ENCODE results near the gene SDS. TPM values are rescaled to one million over a fixed set of nuclear protein-coding genes. Genes with fewer than 3 reads are reported as not detected.
"Not testable (repeated sequence)": the region's sequence is repeated elsewhere in the genome, so short reads cannot be mapped to it uniquely, and the experiment has no call there.

SDS gene
- polyA plus RNA-seq, 3 donors, result 0.19 to 0.56 (median 0.42) TPM

DNA sequence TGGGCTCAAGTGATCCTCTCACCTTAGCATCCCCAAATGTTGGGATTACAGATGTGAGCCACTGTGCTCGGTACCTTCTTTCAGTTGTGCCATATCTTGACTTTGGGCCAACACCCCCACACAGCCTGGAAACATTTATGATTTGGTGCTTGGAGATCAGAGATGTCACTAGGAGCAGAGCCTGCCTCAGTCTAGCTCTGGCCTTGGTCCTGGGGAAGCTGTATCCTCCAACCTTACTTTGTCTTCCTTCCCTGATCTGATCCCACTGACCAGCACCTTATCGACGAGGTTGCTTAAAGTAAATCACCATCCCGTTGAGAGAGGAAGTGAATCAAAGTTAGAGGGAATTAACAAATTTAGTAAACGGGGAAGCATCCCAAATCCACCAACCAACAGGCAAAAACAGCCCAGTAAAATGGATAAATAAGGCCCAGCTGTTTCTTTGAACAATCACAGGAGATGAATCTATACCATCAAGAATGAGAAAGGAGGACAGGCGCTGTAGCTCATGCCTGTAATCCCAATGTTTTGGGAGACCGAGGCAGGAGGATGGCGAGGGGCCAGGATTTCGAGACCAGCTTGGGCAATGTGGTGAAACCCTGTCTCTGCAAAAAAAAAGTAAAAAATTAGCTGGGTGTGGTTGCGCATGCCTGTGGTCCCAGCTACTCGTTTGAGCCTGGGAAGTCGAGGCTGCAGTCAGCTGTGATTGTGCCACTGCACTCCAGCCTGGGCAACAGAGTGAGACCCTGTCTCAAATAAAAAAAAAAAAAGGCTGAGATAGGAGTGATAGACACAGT, 41.9 kb downstream of the SDS start:
- no peak for DNase-seq (ENCODE audit: extremely low read depth in 1 of 11, low read depth in 9 of 11, low spot score in 4 of 11)

DNA sequence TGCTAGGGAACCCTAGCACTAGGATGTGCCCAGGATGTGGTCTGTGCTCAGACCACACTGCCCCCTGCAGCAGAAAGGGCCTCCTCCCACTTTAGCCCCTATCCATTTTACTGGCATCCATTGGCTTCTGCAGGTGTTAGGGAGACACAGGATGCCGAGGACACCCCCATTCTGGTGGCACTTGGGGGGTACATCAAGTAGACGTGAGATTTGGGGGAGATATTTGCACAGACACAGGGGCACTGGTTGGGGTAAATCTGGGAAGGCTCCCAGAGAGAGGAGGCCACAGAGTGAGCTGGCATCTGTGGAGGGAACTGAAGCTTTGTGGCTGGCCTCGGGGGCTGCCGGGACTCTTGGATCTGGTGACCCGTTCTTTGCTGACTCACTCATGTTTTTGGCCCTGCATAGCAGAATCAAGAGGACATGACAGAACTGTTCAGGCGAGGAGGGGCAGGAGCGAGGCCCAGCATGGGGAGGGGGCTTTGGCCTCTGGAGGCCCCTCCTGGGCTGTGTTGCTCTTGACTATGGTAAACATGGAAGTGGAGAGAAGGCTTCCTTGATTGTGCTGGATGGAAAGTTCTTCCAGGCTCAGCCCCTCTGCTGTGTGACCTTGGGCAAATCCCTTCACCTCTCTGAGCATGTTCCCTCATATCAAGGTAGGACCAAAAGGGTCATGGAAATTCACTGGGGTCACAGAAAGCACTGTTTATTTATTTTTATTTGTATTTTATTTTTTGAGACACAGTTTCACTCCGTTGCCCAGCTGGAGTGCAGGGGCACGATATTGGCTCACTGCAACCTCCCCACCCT, 43.5 kb downstream of the SDS start:
- DNase-seq (ENCODE audit: extremely low read depth in 1 of 11, low read depth in 9 of 11, low spot score in 4 of 11), result no peak

DNA sequence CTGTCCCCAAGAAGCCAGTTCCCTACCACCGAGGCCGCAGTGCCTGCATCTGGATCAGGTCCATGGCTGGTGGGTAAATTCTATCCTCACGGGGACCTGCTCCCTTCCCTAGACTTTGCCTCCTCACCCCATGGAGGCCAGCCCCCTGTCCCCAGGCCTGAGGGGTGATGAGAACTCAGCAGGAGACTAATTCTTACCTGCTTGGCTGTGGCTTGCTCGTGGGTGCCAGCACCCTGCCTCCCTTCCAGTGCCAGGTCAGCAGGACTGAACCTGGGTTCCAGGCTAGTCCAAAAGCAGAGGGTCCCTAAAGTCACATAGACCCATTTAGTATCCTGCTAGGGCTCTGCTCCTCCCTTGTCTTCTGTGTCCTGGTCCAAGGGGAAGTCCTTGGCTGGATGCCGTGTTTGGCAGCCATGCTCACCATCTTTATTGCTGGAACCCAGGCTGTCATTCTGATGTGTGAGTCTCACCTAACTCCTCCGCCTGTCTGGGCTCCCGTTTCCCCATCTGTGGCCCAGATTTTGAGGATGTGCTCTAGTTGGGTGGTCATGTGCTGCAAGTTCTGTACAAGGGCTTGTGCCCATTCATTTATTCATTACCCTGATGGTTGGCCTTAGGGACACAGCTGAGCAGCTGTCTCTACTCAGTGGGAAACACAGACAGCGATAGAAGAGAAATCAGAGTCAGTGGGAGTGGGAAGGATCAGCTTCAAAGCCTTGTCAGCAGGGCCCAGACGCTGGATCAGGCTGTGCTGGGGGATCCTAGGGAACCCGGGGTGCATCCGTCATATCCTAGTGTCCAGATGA, 44.4 kb downstream of the SDS start:
- DNase-seq (ENCODE audit: extremely low read depth in 1 of 11, low read depth in 9 of 11, low spot score in 4 of 11), result peak in 3 of 11 donors; percentile 5 to 18 (median 14)

DNA sequence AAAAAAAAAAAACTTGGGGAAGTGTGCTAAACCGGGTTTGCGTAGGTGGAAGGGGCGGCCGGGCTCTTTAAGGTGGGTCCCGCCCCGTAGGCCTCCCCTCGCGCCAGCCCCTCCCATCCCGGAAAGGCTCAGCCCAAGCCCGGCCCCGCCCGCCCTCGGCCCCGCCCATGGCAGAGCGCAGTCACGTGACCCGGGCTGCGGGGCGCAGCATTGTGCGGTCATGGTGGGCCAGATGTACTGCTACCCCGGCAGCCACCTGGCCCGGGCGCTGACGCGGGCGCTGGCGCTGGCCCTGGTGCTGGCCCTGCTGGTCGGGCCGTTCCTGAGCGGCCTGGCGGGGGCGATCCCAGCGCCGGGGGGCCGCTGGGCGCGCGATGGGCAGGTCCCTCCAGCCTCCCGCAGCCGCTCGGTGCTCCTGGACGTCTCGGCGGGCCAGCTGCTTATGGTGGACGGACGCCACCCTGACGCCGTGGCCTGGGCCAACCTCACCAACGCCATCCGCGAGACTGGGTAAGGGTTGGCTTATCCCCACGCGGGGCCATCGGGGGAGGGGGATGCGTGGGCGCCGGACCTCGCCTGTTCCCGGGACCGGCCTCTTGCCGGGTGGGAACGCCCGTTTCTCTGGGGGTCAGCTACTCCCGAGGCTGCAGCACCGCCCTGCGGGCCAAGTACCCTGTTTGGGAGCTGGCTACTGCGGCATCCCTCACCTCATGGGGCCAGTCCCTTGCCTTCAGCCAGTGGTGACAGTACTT, 45.1 kb downstream of the SDS start, which contains the start of gene PLBD2:
TSS of gene PLBD2 (plus strand) at position 207 of the 752 bp plus-strand sequence. CDS start at position 221, 14 bp downstream.
- DNase-seq (ENCODE audit: extremely low read depth in 1 of 11, low read depth in 9 of 11, low spot score in 4 of 11), result peak; percentile 72 to 93 (median 89)

DNA sequence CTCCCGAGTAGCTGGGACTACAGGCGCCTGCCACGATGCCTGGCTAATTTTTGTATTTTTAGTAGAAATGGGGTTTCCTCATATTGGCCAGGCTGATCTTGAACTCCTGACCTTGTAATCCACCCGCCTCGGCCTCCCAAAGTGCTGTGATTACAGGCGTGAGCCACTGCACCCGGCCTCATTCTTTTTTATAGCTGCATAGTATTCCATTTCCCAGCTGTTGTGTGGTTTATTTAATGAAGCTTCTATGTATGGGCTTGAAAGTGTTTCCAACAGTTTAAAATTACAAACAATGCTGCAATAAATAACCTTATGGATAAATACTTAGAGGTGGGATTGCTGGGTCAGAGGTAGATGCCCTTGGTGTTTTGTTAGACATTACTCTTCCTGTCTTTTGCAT, 49.5 kb downstream of the SDS start:
- not testable (repeated sequence) for DNase-seq (ENCODE audit: extremely low read depth in 1 of 11, low read depth in 9 of 11, low spot score in 4 of 11)

DNA sequence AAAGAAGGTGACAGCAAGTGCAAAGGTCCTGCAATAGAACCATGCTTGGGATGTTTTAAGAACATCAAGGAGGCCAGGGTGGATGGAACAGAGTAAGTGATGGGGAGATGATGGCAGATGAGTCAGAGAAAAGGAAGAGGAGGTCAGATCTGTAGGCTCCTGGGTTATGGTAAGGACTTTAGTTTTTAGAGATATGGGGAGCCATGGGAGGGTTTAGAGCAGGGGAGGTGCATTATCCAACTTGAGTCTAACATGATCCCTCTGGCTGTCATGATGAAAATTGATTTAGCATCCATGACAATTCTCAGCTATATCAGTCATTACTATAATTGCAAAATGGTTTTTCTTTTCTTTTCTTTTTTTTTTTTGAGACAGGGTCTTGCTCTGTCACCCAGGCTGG, 52.6 kb downstream of the SDS start:
- DNase-seq (ENCODE audit: extremely low read depth in 1 of 11, low read depth in 9 of 11, low spot score in 4 of 11), result no peak

DNA sequence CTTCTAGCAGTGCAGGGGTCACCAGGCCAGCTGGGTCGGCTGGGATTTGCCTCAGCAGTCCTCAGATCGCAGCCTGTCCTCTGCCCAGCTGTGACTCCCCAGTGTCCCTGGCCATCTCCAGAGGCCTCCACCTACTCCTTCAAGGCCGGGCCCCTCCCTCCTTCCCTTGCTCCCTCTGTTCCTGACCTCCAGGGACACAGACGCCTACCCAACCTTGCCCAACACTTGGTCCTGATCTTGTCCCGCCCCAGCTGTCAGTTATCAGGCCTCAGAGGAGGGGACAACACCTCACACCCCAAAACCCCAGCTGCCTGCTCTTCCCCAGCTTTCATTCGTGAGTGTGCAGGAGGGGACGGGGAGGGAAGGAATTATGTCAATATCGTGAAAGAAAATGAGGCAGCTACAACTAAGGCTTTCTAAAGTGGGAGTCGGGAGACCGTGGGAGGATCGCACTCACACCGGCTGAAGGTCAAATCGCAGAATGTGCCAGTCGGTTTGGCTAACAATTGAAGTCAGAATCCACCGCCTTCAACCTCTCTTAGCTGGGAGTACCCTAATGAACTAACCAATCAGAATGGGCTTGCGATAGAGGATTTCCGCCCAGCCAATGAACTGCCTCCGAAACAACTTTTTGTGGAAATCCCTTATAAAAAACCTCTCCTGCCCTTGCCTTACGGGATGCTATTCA, 54.7 kb downstream of the SDS start:
- no peak for DNase-seq (ENCODE audit: extremely low read depth in 1 of 11, low read depth in 9 of 11, low spot score in 4 of 11)

DNA sequence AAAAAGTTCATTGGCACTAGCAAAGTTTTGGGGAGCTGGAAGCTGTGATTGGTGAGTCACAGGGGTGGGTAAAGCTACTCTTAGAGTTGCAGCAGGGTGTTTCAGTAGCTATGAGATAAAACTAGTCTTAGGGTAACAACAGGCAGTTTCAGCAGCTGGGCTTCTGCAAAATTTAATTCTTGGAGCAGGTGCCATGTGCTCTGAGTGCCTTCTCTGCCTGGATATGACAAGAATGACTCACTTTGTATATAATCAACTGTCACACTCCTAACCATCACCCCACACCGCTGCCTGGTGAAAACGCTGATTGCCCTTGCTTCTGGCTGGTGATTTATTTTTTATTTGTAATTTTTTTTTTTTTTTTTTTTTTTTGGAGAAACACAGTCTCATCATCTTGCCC, 55.8 kb downstream of the SDS start:
- no peak for DNase-seq (ENCODE audit: extremely low read depth in 1 of 11, low read depth in 9 of 11, low spot score in 4 of 11)

DNA sequence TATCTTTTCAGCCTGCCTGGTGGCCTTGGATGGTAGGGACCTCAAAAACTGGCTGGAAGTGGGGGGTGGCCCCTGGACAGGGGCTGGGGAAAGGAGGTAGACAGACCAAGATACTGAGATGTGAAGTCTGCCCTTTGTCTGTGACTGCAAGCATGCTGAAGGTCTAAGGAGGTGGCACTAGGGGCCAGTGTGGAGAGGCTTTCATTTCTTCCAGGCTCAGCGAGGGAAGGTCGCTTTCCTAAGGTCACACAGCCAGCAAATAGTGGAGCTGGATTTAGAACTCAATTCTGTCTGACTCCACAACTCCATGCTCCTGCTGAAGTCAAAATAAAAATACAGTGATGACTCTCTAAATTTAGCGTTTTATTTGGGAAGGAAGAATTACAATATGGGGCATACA, 56.6 kb downstream of the SDS start:
- no peak for DNase-seq (ENCODE audit: extremely low read depth in 1 of 11, low read depth in 9 of 11, low spot score in 4 of 11)

DNA sequence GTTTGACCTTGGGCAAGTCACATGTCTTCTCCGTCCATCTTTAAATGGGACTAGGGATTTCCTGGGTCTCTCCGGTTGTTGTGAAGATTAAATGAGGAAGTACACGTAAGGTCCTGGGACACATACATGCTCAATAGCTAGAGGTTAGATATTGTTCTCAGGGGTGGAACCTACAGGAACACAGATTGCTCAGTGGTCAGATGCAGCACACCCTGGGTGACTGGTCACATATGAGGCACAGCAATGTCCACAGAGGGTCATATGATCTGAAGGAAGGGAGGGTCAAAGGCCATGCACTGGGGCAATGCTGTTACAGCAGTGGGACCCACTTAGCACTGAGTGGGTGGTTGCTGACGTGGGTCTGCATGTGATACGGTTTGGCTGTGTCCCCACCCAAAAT, 57.3 kb downstream of the SDS start:
- no peak for DNase-seq (ENCODE audit: extremely low read depth in 1 of 11, low read depth in 9 of 11, low spot score in 4 of 11)

DNA sequence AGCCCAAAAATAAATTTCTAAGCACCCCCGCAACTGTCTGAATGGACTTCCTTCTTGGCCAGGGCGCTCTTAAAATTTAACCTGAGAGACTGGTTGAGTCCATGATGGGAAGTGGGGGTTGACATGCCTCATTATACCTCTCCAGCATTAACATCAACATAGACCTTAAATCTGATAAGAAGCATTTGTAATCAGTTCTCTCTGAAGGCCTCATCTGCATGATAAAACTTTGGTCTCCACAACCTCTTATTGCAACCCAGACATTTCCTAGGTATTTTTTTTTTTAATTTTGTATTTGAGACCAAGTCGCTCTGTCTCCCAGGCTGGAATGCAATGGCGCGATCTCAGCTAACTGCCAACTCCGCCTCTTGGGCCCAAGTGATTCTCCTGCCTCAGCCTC, 58.4 kb downstream of the SDS start:
- no peak for DNase-seq (ENCODE audit: extremely low read depth in 1 of 11, low read depth in 9 of 11, low spot score in 4 of 11)

Other genes starting within 250 kb of the SDS start
- gene DDX54, start 218.4 kb downstream of the SDS start, polyA plus RNA-seq (ENCODE audit: insufficient read length in 3 of 3), result 10 to 100 TPM; 63.6 to 91.1 (median 76.9) TPM
- gene RITA1, start 218.2 kb downstream of the SDS start, polyA plus RNA-seq (ENCODE audit: insufficient read length in 3 of 3), result 10 to 100 TPM; 13.4 to 19.4 (median 14.8) TPM
- gene TPCN1, start 182.4 kb downstream of the SDS start, polyA plus RNA-seq (ENCODE audit: insufficient read length in 3 of 3), result 10 to 100 TPM; 31.2 to 50.5 (median 34.4) TPM
- 10 to 100 TPM; 12.4 to 15.6 (median 14.0) TPM for gene SLC8B1, start 68.8 kb downstream of the SDS start, polyA plus RNA-seq (ENCODE audit: insufficient read length in 3 of 3)
- gene PLBD2, start 45.3 kb downstream of the SDS start, polyA plus RNA-seq (ENCODE audit: insufficient read length in 3 of 3), result 10 to 100 TPM; 15.5 to 19.3 (median 18.6) TPM
- gene SDSL, start 18.5 kb upstream of the SDS start, polyA plus RNA-seq (ENCODE audit: insufficient read length in 3 of 3), result 10 to 100 TPM; 11.1 to 17.0 (median 13.5) TPM
- gene LHX5, start 68.0 kb upstream of the SDS start, polyA plus RNA-seq (ENCODE audit: insufficient read length in 3 of 3), result not detected

All from renal cortex interstitium (tissue), 11 donors.